Right lobe of liver (tissue), 6 donors: ENCODE measurements around the gene CD48. TPM values are rescaled to one million over a fixed set of nuclear protein-coding genes. Genes with fewer than 3 reads are reported as not detected.

Source experiments
- ATAC-seq, 4 donors: fragments of 200-7000 bp; cut with Tn5 transposase; one replicate each; pipeline ENCODE4 v1.9.1; 2020; ENCODE audit warnings: mild to moderate bottlenecking in 4 of 4, moderate library complexity in 4 of 4
- DNase-seq, 3 donors: peaks; one replicate each; pipeline ENCODE4 v3.0.0-alpha.2; 2020
- H3K27ac ChIP-seq, 3 donors: fragments of 200-600 bp; one replicate each; pipeline ENCODE4 v1.8.0; 2022
- H3K27me3 ChIP-seq, 2 donors: fragments of 200-600 bp; one replicate each; pipeline ENCODE4 v1.8.0; 2022
- H3K36me3 ChIP-seq, 4 donors: fragments of 200-600 bp; sonication (generic) in 1 of 4; one replicate each; pipeline versions ENCODE4 v1.5.1 to v1.8.0; 2017 to 2022; ENCODE audit warnings: control low read depth in 1 of 4
- H3K4me1 ChIP-seq, 4 donors: fragments of 200-600 bp; sonication (generic) in 1 of 4; one replicate each; pipeline versions ENCODE4 v1.5.1 to v1.8.0; 2017 to 2022; ENCODE audit warnings: control low read depth in 1 of 4
- H3K4me3 ChIP-seq, 3 donors: fragments of 200-600 bp; one replicate each; pipeline ENCODE4 v1.8.0; 2022
- H3K9me3 ChIP-seq, 4 donors: fragments of 200-600 bp; sonication (generic) in 1 of 4; one replicate each; pipeline versions ENCODE4 v1.5.1 to v1.8.0; 2017 to 2022; ENCODE audit warnings: control low read depth in 1 of 4
- CTCF ChIP-seq, 4 donors: fragments of 200-600 bp in 3 of 4; fragments of 450-650 bp in 1 of 4; IDR thresholded peaks; one replicate each; pipeline versions ENCODE4 v1.5.1 to v1.8.0; 2016 to 2022; ENCODE audit warnings: antibody characterized with exemption in 4 of 4, mild to moderate bottlenecking in 2 of 4
- POLR2A ChIP-seq: fragments of 450-650 bp; IDR thresholded peaks from one replicate; pipeline ENCODE4 v1.6.1; 2017; ENCODE audit warnings: antibody characterized with exemption, mild to moderate bottlenecking
- WGBS: methylation state at CpG from one replicate; pipeline ENCODE4 v1.1.6; 2018; ENCODE audit warnings: low coverage, low lambda C conversion rate; ENCODE audit not compliant: insufficient coverage; ENCODE audit errors: missing lambda C conversion rate; 5-methylcytosine and 5-hydroxymethylcytosine counted together
- intact Hi-C, 2 donors: fragments of 100-400 bp; cut with DNase I; formaldehyde crosslinking; loops; one replicate each; pipeline versions ENCODE4 v1.11.2 to v1.14.1; 2022
- total RNA-seq, 6 experiments: library from RNA; depleted of rRNA in 2 of 6; stranded (reverse); fragments of >200 nt in 2 of 6; fragmentation: NEBNext Ultra II Directional in 3 of 6; extraction: Animal tissue kit (Norgen Biotek cat#: 25700) in 3 of 6; gene quantifications; one replicate each; pipeline versions ENCODE4 v1.1.0 to v1.2.4, GENCODE V29; 2016 to 2023
- donor health status: DM: no; HTN: yes; CAD: no.
- donor health status: DM: no; HTN: no; CAD: no.
- donor health status: DM: no; HTN: no; CAD: no.
- donor health status: DM: no; HTN: yes; CAD: no.
- donor health status: DM: no; HTN: yes; CAD: no.

Gene CD48
- total RNA-seq, 6 experiments from 2014 or later, result 0.68 to 5.0 (median 3.4) TPM

DNA sequence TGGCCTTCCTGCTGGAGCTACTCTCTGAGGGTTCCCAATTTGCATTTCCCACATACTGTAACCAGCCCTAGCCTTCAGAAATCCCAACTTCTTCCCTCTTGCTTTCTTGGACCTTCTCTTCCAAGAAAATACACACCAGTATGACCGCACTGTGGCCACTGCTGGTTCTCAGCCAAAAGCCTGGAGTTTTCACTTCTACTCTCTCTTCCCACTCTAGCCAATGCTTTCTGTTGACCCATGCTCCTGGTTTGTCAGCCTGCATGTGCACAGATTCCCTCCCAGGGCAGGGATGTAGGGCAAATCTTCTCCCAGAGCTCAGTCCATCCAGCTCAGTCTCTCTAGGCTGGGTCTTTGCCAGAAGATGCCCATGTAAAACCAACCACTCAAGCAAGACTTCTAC, 65.4 kb downstream of the CD48 start:
- H3K4me3 ChIP-seq, result no peak overlapping the region
- no peak overlapping the region for H3K27ac ChIP-seq

GRCh38 chr1:160645386-160646130, 66.1 kb downstream of the CD48 start:
- intact Hi-C loops, result no loop called here
- H3K9me3 ChIP-seq, result no peaks in the 10 kb centered on the region
- ATAC-seq (no peak), DNase-seq (peak in 1 of 3 donors; percentile 15)
- H3K4me3 ChIP-seq, result no peak overlapping the region
- no peaks in the 10 kb centered on the region for H3K36me3 ChIP-seq
- WGBS, result 71% methylated on average over 8 of the region's 13 CpGs
- H3K4me1 ChIP-seq, result no peaks in the 10 kb centered on the region
- no peak for TF ChIP-seq CTCF (IDR thresholded peaks at IDR 0.05)
- no peak for TF ChIP-seq POLR2A
- no peak overlapping the region for H3K27ac ChIP-seq
- no peaks in the 10 kb centered on the region for H3K27me3 ChIP-seq

More for the DNA sequence above, 65.4 kb downstream of the CD48 start:
- no peak for DNase-seq
- 89% methylated on average over 1 of the region's 1 CpG for WGBS
- no peaks in the 10 kb centered on the region for H3K9me3 ChIP-seq
- no peaks in the 10 kb centered on the region for H3K4me1 ChIP-seq
- TF ChIP-seq CTCF (IDR thresholded peaks at IDR 0.05), result no peak
- no peak for TF ChIP-seq POLR2A
- ATAC-seq, result no peak
- intact Hi-C loops, result no loop called here
- H3K36me3 ChIP-seq, result no peaks in the 10 kb centered on the region
- no peaks in the 10 kb centered on the region for H3K27me3 ChIP-seq

DNA sequence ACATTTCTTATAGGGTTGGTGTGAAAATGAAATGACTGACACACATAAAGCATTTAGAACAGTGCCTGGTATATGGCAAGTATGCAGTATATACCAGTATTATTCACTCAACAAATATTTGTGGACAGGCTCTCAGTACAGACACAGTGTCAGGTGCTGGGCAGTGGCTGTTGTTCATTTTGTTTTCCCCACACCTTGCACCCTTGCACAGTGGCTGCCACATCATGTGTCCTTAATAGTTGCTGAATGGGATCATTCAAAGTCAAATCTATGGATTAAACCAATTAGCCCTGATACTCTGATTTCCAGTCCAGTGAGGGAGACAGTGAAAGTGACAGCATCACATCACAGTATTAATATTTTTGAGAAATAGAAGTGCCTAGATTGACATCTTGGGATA, 67.2 kb downstream of the CD48 start:
- intact Hi-C loops, result no loop called here
- Histone ChIP-seq H3K36me3 (no peaks in the 10 kb centered on the region), H3K27ac (no peak overlapping the region), H3K27me3 (no peaks in the 10 kb centered on the region), H3K9me3 (no peaks in the 10 kb centered on the region), H3K4me3 (no peak overlapping the region), H3K4me1 (peaks cover 0 to 7% (median 3%) of the 10 kb centered on the region in 4 donors)
- ATAC-seq (no peak), DNase-seq (no peak)
- TF ChIP-seq CTCF (IDR thresholded peaks at IDR 0.05) (no peak), POLR2A (no peak)

DNA sequence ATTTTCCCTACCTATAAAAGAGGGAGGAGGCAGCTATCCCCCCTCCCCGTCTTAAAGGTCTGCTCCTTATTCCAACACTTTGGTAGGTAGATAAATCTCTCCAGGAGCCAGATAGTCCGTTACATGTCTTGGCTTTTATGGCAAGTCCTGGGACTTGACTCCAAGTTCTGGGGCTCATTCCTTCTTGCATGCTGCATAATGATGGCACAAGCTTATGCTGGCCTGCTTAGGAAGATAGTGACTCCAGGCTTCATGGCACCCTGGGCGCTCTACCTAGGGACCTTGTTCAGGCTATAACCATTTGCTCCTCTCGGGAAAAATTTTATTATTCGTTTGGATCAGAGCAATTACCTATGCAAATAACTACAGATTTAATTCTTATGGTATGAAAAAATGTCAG, 68.5 kb downstream of the CD48 start:
- TF ChIP-seq CTCF (IDR thresholded peaks at IDR 0.05), result no peak
- no peak for TF ChIP-seq POLR2A
- no peaks in the 10 kb centered on the region for H3K9me3 ChIP-seq
- 81% methylated on average over 4 of the region's 5 CpGs for WGBS
- intact Hi-C loops, result no loop called here
- no peak for DNase-seq
- H3K27ac ChIP-seq, result no peak overlapping the region
- no peaks in the 10 kb centered on the region for H3K27me3 ChIP-seq
- no peak overlapping the region for H3K4me3 ChIP-seq
- H3K4me1 ChIP-seq, result peaks cover 0 to 18% (median 8%) of the 10 kb centered on the region in 4 donors
- no peak for ATAC-seq
- H3K36me3 ChIP-seq, result no peaks in the 10 kb centered on the region
